ENCODE results near the gene DUSP8.

GRCh38 chr11:1562469-1563148, 9.5 kb downstream of the DUSP8 start:
- TF ChIP-seq CTCF (conservative IDR thresholded peaks at IDR 0.05; ENCODE audit: low read length) (no peak), EZH2phosphoT487 (IDR thresholded peaks at IDR 0.05; ENCODE audit: borderline replicate concordance, low read depth, low read length) (no peak)
